ENCODE data around the gene CHST9.

DNA sequence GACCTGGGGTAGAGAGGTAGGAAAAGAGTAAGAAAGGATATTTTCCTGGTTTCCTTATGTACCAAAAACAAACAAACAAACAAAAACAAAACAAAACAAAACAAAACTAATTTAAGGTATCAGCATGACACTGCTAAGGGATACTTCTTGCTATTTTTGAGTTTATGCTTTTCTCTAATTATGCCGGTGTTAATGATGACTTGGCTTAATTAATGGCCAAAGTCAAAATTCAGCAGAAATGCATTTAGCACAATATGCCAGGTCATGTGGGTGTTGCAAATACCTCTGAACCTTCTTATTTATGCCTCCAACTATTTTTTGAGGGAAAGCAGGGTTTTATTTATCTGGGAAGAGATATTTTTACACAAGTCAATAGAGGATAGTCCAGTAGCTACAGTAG lies 3.2 kb upstream of the CHST9 start:
- TF ChIP-seq, protein P1, sequence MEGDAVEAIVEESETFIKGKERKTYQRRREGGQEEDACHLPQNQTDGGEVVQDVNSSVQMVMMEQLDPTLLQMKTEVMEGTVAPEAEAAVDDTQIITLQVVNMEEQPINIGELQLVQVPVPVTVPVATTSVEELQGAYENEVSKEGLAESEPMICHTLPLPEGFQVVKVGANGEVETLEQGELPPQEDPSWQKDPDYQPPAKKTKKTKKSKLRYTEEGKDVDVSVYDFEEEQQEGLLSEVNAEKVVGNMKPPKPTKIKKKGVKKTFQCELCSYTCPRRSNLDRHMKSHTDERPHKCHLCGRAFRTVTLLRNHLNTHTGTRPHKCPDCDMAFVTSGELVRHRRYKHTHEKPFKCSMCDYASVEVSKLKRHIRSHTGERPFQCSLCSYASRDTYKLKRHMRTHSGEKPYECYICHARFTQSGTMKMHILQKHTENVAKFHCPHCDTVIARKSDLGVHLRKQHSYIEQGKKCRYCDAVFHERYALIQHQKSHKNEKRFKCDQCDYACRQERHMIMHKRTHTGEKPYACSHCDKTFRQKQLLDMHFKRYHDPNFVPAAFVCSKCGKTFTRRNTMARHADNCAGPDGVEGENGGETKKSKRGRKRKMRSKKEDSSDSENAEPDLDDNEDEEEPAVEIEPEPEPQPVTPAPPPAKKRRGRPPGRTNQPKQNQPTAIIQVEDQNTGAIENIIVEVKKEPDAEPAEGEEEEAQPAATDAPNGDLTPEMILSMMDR (IDR thresholded peaks at IDR 0.05; ENCODE audit: low read depth, low read length, poor library complexity, severe bottlenecking) = no peak
- TF ChIP-seq EZH2phosphoT487 (IDR thresholded peaks at IDR 0.05; ENCODE audit: borderline replicate concordance, low read length) = no peak

All from DOHH2 (cell line).